B cell (primary cell): ENCODE results near the gene RAB11FIP3. TPM values are rescaled to one million over a fixed set of nuclear protein-coding genes. Genes with fewer than 3 reads are reported as not detected.

Experiments
- ATAC-seq: fragments of 200-7000 bp; cut with Tn5 transposase; one replicate; pipeline ENCODE4 v1.10.0; 2021; ENCODE audit warnings: low read depth, mild to moderate bottlenecking, moderate number of reproducible peaks, moderate library complexity
- CTCF ChIA-PET: fragments of 350-600 bp; sonication (Branson Sonifier 250); formaldehyde crosslinking; loops from one replicate; lab custom pipeline; 2021; ENCODE audit warnings: antibody characterized with exemption, inconsistent platforms; lab: Charles Lee
- POLR2A ChIA-PET: fragments of 350-600 bp; sonication (Branson Sonifier 250); formaldehyde crosslinking; loops from one replicate; lab custom pipeline; 2021; ENCODE audit warnings: antibody characterized with exemption; lab: Charles Lee
- DNase-seq: peaks from one replicate; pipeline ENCODE4 v3.0.0; 2013
- H2AFZ ChIP-seq: 2 replicates; pipeline ENCODE4 v1.6.1; 2012; ENCODE audit warnings: mild to moderate bottlenecking, low read depth, low read length; ENCODE audit not compliant: insufficient read depth, poor library complexity, severe bottlenecking
- H3K27ac ChIP-seq, 2 donors: 1 replicate in 1 of 2; 2 replicates in 1 of 2; pipeline ENCODE4 v1.5.1; 2012 to 2013; ENCODE audit warnings: low read length in 2 of 2, mild to moderate bottlenecking in 2 of 2, moderate library complexity in 1 of 2
- H3K27me3 ChIP-seq, 4 experiments: fragments of 200-600 bp in 1 of 4; sonication (generic) in 1 of 4; replicated peaks in 1 of 4; 1 replicate in 2 of 4; 2 replicates in 2 of 4; pipeline versions ENCODE4 v1.6.1 to v1.7.0; 2013 to 2016; ENCODE audit warnings: low read length in 3 of 4, mild to moderate bottlenecking in 2 of 4, mixed read lengths in 1 of 4, moderate library complexity in 1 of 4; ENCODE audit not compliant: insufficient read depth in 4 of 4, control insufficient read depth in 3 of 4; ENCODE audit errors: control extremely low read depth in 1 of 4
- H3K36me3 ChIP-seq, 2 experiments: replicated peaks in 1 of 2; 1 replicate in 1 of 2; 2 replicates in 1 of 2; pipeline versions ENCODE4 v1.6.1 to v1.7.1; 2013; ENCODE audit warnings: low read length in 1 of 2; ENCODE audit not compliant: insufficient read depth in 2 of 2, control insufficient read depth in 1 of 2; ENCODE audit errors: control extremely low read depth in 1 of 2, extremely low read depth in 1 of 2
- H3K4me1 ChIP-seq, 2 donors: fragments of 200-600 bp in 1 of 2; sonication (generic) in 1 of 2; 1 replicate in 1 of 2; 2 replicates in 1 of 2; pipeline versions ENCODE4 v1.5.1 to v1.6.1; 2013 to 2017; ENCODE audit warnings: low read length in 2 of 2; ENCODE audit not compliant: control insufficient read depth in 2 of 2, insufficient read depth in 2 of 2
- H3K4me2 ChIP-seq: replicated peaks from 2 replicates; pipeline ENCODE3; 2012; ENCODE audit warnings: mild to moderate bottlenecking, low read depth, low read length; ENCODE audit not compliant: poor library complexity, severe bottlenecking
- H3K4me3 ChIP-seq, 5 experiments: fragments of 200-600 bp in 1 of 5; sonication (generic) in 1 of 5; 1 replicate in 3 of 5; 2 replicates in 2 of 5; pipeline versions ENCODE4 v1.5.1 to v1.7.0; 2011 to 2016; ENCODE audit warnings: low read length in 4 of 5, mild to moderate bottlenecking in 4 of 5, low read depth in 2 of 5, control low read depth in 1 of 5, moderate library complexity in 1 of 5; ENCODE audit not compliant: insufficient read depth in 1 of 5; ENCODE audit errors: control extremely low read depth in 1 of 5, extremely low read depth in 1 of 5
- H3K79me2 ChIP-seq: fragments of 200-600 bp; sonication (generic); one replicate; pipeline ENCODE4 v1.6.0; 2016; ENCODE audit warnings: low read length; ENCODE audit not compliant: control insufficient read depth, insufficient read depth
- H3K9ac ChIP-seq: fragments of 200-600 bp; sonication (generic); 2 replicates; pipeline ENCODE4 v1.6.1; 2017; ENCODE audit warnings: mild to moderate bottlenecking, low read length, moderate library complexity
- H3K9me3 ChIP-seq, 3 donors: one replicate each; pipeline versions ENCODE4 v1.6.1 to v1.7.1; 2013; ENCODE audit warnings: low read length in 2 of 3; ENCODE audit not compliant: control insufficient read depth in 2 of 3, insufficient read depth in 1 of 3; ENCODE audit errors: control extremely low read depth in 1 of 3
- H4K20me1 ChIP-seq: 2 replicates; pipeline ENCODE4 v1.6.0; 2012; ENCODE audit warnings: mild to moderate bottlenecking, low read length; ENCODE audit not compliant: insufficient read depth, control insufficient read depth, poor library complexity, severe bottlenecking
- H3K27ac Mint-ChIP-seq: one replicate; pipeline ENCODE4 v1.8.0; 2021; ENCODE audit warnings: mixed read lengths
- H3K27me3 Mint-ChIP-seq: one replicate; pipeline ENCODE4 v1.8.0; 2021; ENCODE audit warnings: mixed read lengths
- H3K4me1 Mint-ChIP-seq: one replicate; pipeline ENCODE4 v1.8.0; 2021; ENCODE audit warnings: mixed read lengths
- H3K4me3 Mint-ChIP-seq: one replicate; pipeline ENCODE4 v1.8.0; 2021; ENCODE audit warnings: mixed read lengths
- H3K9me3 Mint-ChIP-seq: one replicate; pipeline ENCODE4 v1.8.0; 2022; ENCODE audit warnings: mixed read lengths; ENCODE audit not compliant: insufficient read depth
- CTCF ChIP-seq: fragments of 200-600 bp; IDR thresholded peaks from one replicate; pipeline ENCODE4 v1.8.0; 2022; ENCODE audit warnings: antibody characterized with exemption, mild to moderate bottlenecking
- EZH2 ChIP-seq: IDR thresholded peaks from 2 replicates; pipeline ENCODE4 v1.6.1; 2012; ENCODE audit warnings: borderline replicate concordance, low read depth, mild to moderate bottlenecking, moderate library complexity, low read length; ENCODE audit not compliant: insufficient read depth, poor library complexity, severe bottlenecking
- WGBS: methylation state at CpG from one replicate; pipeline ENCODE4 v1.1.5; 2013; ENCODE audit warnings: missing lambda C conversion rate; ENCODE audit not compliant: insufficient coverage; 5-methylcytosine and 5-hydroxymethylcytosine counted together
- intact Hi-C: fragments of 100-400 bp; cut with micrococcal nuclease; formaldehyde crosslinking; loops from one replicate; pipeline ENCODE4 v1.10.0; 2022
- polyA plus RNA-seq: library from polyadenylated mRNA; depleted of rRNA; stranded (reverse); fragments of >200 nt; gene quantifications from 2 replicates; pipeline ENCODE4 v1.2.3, GENCODE V29; 2012
- total RNA-seq, 2 donors: library from RNA; stranded (reverse); fragments of 120-200 nt in 1 of 2; gene quantifications; 1 replicate in 1 of 2; 2 replicates in 1 of 2; pipeline versions ENCODE4 v1.2.3 to v1.2.4, GENCODE V29; 2013 to 2022

RAB11FIP3 gene
- total and polyA plus RNA-seq, 2 donors (not counting 1 experiment from before 2014, with no cell fraction given), result 24.3 to 57.2 TPM

GRCh38 chr16:455453-455852, 30.0 kb downstream of the RAB11FIP3 start:
- 93% methylated on average over 3 of the region's 12 CpGs for WGBS

GRCh38 chr16:456891-457483, 31.5 kb downstream of the RAB11FIP3 start:
- ChIA-PET POLR2A (no interaction called here), CTCF (no interaction called here)
- H3K9me3 ChIP-seq, result no peaks in the 10 kb centered on the region
- no peaks in the 10 kb centered on the region for H3K27me3 ChIP-seq
- no peak overlapping the region for H3K27ac ChIP-seq
- no peak overlapping the region for H3K4me3 Mint-ChIP-seq
- intact Hi-C loops, result no loop called here
- H4K20me1 ChIP-seq, result no peaks in the 10 kb centered on the region
- DNase-seq (no peak), ATAC-seq (no peak)
- H3K4me1 Mint-ChIP-seq, result no peaks in the 10 kb centered on the region
- H2AFZ ChIP-seq, result no peak overlapping the region
- no peak overlapping the region for H3K27ac Mint-ChIP-seq
- H3K4me1 ChIP-seq, result no peaks in the 10 kb centered on the region
- H3K4me3 ChIP-seq, result no peak overlapping the region
- TF ChIP-seq EZH2, result no peak
- H3K9ac ChIP-seq, result no peak overlapping the region
- 100% methylated on average over 9 of the region's 11 CpGs for WGBS
- H3K36me3 ChIP-seq, result no peaks in the 10 kb centered on the region
- no peaks in the 10 kb centered on the region for H3K27me3 Mint-ChIP-seq
- peaks cover 5% of the 10 kb centered on the region for H3K79me2 ChIP-seq
- H3K9me3 Mint-ChIP-seq, result no peaks in the 10 kb centered on the region
- H3K4me2 ChIP-seq, result no peak overlapping the region

More at GRCh38 chr16:455453-455852, 30.0 kb downstream of the RAB11FIP3 start:
- Histone ChIP-seq H4K20me1 (no peaks in the 10 kb centered on the region), H3K27me3 (no peaks in the 10 kb centered on the region), H3K27ac (no peak overlapping the region), H3K9ac (no peak overlapping the region), H3K4me2 (no peak overlapping the region), H3K36me3 (no peaks in the 10 kb centered on the region), H3K4me3 (no peak overlapping the region), H2AFZ (no peak overlapping the region), H3K79me2 (no peaks in the 10 kb centered on the region), H3K9me3 (no peaks in the 10 kb centered on the region), H3K4me1 (no peaks in the 10 kb centered on the region)
- DNase-seq (no peak), ATAC-seq (no peak)
- Mint-ChIP-seq H3K4me3 (no peak overlapping the region), H3K9me3 (no peaks in the 10 kb centered on the region), H3K27ac (no peak overlapping the region), H3K4me1 (peaks cover 4% of the 10 kb centered on the region), H3K27me3 (no peaks in the 10 kb centered on the region)
- intact Hi-C loops, result no loop called here
- TF ChIP-seq CTCF, result no peak
- no peak for TF ChIP-seq EZH2
- POLR2A ChIA-PET, result no interaction called here
- CTCF ChIA-PET, result no interaction called here
